NB4 (cell line): Measurements from ENCODE around the gene RAC2.

Experiments
- DNase-seq: peaks from one replicate; pipeline ENCODE4 v3.0.0; 2010; ENCODE audit warnings: low read depth
- H3K4me3 ChIP-seq: one replicate; pipeline ENCODE4 v1.5.1; 2011; ENCODE audit warnings: mild to moderate bottlenecking, low read depth, low read length, moderate library complexity
- MYC ChIP-seq: IDR thresholded peaks from 2 replicates; pipeline ENCODE4 v1.6.1; 2011; ENCODE audit warnings: low read depth, low read length
- POLR2A ChIP-seq: IDR thresholded peaks from 2 replicates; pipeline ENCODE4 v1.6.1; 2011; ENCODE audit warnings: mild to moderate bottlenecking; ENCODE audit not compliant: insufficient read length; ENCODE audit errors: extremely low read depth
- TF ChIP-seq, protein P1 (sequence below): IDR thresholded peaks from one replicate; pipeline ENCODE4 v1.5.1; 2012; ENCODE audit warnings: low read depth, low read length
- TF ChIP-seq, protein P2 (sequence below): IDR thresholded peaks from 2 replicates; pipeline ENCODE4 v1.6.1; 2011; ENCODE audit warnings: low read depth, low read length

RAC2 gene

DNA sequence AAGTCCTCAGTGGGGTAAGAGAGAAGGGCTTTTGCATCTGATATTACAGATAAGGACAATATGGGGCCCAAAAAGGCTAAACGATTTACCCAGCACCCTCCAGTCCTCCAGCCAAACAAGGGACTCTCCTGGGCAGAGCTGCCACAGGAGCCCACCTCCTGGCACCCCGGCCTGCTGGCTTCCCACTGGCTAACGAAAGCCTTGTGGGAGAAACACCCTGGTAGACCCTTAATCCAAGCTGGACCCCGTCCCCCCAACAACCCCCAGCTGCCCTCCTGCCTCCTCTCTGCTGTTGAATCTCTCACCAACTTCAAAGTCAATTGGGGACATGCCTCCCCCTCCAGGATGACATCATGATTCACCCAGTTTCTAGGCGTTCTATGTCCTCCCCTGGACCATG is 66.8 kb downstream of the RAC2 start:
- TF ChIP-seq POLR2A (no peak), MYC (no peak)
- TF ChIP-seq, protein P1, sequence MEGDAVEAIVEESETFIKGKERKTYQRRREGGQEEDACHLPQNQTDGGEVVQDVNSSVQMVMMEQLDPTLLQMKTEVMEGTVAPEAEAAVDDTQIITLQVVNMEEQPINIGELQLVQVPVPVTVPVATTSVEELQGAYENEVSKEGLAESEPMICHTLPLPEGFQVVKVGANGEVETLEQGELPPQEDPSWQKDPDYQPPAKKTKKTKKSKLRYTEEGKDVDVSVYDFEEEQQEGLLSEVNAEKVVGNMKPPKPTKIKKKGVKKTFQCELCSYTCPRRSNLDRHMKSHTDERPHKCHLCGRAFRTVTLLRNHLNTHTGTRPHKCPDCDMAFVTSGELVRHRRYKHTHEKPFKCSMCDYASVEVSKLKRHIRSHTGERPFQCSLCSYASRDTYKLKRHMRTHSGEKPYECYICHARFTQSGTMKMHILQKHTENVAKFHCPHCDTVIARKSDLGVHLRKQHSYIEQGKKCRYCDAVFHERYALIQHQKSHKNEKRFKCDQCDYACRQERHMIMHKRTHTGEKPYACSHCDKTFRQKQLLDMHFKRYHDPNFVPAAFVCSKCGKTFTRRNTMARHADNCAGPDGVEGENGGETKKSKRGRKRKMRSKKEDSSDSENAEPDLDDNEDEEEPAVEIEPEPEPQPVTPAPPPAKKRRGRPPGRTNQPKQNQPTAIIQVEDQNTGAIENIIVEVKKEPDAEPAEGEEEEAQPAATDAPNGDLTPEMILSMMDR = no peak
- TF ChIP-seq, protein P2, sequence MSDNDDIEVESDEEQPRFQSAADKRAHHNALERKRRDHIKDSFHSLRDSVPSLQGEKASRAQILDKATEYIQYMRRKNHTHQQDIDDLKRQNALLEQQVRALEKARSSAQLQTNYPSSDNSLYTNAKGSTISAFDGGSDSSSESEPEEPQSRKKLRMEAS = no peak
- no peak overlapping the region for H3K4me3 ChIP-seq
- no peak for DNase-seq

DNA sequence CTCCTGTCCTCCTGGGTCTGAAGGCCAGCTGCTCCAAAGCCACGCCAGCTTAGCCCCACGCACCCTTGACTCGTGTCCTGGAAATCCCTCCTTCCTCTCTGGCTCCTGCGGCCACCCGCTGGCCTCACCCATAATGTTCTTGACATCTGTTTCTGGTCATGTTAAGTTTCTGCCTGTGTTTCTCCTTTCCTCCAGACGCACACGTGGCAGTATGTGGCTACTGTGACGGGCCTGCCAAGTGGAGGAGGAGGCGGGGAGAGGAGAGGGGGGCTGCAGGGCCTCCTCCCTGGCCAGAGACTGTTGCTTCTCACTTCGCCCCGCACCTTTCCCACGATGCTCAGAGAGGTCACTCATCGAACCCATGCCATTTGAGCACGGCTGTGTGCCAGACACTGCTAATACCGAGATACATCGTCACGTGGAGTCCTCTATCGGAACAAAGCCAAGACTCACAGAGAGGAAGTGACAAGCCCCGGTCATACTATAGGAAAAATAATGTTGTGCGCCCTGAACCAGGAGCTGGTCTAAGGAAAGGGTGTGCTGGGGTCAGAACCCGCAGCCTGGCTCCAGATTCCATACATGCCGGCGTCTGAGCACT is 67.5 kb downstream of the RAC2 start:
- TF ChIP-seq POLR2A (no peak), MYC (0 out of 2 replicates have a peak, but pooled peaks have one; percentile 32)
- TF ChIP-seq, protein P2 = peak; percentile 65
- DNase-seq = peak; percentile 47
- H3K4me3 ChIP-seq = no peak overlapping the region

DNA sequence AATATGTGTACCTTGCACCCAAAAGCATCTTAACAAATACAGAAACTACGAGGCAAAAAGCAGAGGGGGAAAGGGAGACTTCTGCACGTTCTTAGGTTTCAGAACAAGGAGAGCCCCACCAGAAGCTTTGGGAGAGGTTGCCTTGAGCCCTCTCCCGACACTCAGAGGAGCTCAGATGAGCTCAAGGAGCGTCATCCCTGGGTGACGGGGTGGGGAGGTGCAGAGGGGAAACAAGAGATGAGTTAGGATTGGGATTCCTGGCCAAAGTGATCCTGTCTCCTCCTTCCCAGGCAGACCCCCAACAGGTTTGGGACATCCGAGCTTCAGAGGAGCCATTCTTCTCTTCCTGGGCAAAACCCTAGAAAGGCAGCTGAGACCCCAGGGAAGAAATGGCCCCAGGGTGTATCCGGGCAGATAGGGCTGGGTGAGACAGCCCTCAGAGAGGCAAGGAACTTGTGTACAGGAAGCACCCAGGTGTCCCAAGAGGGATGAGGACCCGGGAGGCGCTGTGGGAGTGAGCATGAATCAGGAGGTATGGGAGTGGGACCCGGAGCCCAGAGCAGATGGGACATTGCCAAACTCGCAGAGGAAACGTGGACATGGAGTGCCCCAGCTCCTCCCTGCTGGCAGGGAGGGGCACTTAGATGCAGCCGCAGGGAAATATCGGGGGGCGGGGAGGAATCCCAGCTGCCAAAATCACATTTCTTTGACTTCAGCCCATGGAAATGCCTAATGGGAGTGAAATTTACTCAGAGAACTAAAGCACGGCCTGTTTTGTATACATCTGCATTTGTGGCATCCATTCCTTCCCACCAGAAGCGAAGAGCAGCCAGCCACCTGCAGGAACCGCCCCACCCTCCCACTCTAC is 68.4 kb downstream of the RAC2 start:
- H3K4me3 ChIP-seq = no peak overlapping the region
- no peak for DNase-seq
- no peak for TF ChIP-seq MYC
